ENCODE data around the gene ADARB2.
"Not testable (repeated sequence)": the region's sequence is repeated elsewhere in the genome, so short reads cannot be mapped to it uniquely, and the experiment has no call there.

ADARB2 gene

DNA sequence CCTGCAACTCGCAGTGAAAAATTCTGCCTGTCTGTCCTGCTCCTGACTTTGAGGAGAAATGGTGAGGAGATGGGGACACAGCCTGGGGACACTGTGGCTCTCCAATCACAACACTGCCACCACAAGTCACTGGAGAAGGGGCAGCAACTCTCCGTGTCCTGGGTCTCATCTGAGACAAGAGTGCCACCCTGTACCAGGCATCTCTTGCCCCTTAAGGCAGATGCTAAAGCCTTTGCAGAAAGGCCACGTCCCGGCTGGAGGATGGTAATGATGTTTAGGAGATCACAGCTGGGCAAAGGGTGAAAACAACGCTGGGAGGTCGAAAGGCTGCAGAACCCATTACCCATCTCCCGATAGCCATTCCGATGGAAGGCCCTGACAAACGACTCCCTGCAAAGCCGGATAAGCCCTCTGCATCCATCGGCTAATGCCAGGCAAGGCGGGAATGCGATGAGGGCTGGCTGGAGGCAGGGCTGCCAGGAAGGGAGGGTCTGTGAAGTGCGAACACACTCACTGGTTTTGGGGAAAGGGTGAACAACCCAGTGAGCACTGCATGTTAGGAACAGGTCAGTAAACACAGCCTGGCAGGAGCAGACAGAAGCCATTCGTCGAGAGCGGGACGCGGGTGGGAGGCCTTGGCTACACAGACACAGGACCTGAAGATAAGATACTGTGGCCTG, 190.8 kb downstream of the ADARB2 start:
- DNase-seq (ENCODE audit: low read depth) = no peak

DNA sequence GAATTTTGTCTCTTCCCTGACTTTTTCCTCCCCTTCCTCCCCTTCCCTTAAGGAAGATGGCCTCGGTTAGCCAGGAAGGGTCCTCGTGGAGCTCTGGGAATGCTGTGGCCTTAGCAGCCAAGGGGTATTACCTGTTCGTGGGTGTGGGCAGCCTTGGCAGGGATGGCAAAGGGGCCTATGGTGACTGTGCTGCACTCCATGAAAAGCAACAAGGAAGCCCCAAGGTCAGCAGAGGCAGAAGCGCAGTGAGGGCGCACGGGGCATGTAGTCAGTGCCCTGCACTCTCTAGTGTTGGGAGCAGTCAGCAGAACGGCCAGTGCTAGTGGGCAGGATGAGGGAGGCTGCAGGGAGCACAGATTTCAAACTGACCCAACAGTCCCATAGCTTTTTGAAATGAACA, 191.8 kb downstream of the ADARB2 start:
- DNase-seq (ENCODE audit: low read depth) = no peak

DNA sequence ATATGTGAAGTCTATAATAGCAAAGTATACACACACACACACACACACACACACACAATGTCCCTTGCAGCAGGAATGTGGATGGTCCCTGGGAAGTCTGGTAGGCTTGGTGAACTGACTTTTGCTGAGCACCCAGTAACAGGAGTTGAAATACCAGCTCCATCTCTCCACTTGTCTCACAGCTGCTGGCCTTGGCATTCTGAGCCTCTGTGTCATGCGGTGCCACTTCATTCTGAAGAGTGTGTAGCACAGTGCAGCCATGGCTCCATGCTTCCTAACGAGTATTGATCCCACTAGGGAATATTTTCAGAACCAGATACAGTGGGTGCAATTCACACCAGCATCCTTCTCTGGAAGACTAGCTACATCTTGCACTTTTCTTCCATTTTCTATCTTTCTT, 192.4 kb downstream of the ADARB2 start:
- DNase-seq (ENCODE audit: low read depth) = no peak

DNA sequence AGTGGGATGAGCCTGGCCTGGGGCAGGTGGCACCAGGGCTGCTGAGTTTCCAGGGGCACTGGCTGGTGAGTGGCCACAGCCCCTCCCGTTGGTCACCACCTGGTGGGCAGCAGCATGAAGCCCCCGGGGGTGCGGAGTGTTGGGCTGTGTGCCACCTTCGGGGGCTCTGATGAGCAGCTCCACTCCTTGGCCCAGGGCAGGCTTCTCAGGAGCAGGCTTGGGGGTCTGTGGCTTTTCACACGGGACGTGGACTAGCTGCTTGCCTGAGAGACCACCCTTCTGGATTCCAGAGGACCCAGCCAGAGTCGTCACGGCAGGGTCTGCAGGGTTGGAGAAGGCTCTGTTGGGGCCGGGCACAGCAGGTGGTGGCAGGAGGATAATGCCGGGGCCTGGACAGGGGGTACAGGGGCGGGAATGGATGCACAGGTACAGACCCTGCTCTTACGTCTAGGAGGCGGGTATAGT, 193.1 kb downstream of the ADARB2 start:
- DNase-seq (ENCODE audit: low read depth) = no peak

DNA sequence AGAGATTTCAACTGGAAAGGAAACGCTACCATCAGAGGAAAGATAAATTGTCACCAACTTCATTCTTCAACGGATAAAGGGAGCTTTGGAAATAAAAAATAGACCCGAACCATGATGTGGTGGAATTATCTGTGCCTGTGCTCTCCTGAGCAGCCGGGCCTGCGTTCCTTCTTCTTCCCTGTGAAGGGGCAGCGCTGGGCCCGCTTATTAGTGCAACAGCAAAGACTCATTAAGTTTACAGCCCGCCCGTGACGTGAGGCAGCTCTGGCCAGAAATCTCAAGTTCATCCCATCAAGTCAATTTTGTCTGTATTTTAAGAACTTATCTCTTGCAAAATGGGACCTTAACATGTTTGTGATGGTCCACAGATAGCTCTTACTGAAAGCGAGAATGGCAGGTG, 193.7 kb downstream of the ADARB2 start:
- DNase-seq (ENCODE audit: low read depth) = no peak

DNA sequence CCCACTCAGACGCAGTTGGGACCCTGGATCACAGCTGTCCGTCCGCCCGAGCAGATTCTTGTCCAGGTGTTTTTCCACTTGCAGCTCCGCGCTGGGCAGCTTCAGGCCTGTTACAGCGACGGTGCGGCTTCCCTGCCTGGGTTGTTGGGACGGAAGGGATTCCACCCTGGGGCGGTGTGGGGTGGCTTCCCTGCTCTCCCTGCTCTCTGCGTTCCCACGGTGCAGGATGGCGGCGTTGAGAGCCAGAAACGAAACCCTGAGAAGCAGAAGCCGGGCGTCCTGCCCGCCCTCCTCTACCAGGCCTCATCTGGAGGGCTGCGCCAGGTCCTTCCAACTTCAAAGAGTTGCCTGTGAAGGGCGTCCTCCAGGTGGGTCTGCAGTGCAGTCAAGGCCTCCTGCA, 194.4 kb downstream of the ADARB2 start:
- no peak for DNase-seq (ENCODE audit: low read depth)

DNA sequence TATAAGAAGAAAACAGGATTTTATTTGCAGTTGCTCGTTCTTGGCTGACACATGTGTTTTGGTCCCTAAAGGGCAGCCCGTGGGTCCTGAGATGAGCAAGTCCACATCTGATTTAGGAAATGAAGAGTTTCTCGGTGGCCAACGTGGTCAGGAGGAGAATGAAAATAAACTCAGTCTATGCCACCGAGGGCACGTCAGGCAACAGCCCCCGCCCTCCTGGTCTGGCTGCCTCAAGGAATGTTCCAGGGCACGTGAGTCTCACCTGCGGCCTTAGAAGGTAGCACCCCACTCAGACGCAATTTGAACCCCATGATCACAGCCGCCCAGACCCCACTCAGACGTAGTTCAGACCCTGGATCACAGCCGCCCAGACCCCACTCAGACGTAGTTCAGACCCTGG, 197.2 kb downstream of the ADARB2 start:
- no peak for DNase-seq (ENCODE audit: low read depth)

DNA sequence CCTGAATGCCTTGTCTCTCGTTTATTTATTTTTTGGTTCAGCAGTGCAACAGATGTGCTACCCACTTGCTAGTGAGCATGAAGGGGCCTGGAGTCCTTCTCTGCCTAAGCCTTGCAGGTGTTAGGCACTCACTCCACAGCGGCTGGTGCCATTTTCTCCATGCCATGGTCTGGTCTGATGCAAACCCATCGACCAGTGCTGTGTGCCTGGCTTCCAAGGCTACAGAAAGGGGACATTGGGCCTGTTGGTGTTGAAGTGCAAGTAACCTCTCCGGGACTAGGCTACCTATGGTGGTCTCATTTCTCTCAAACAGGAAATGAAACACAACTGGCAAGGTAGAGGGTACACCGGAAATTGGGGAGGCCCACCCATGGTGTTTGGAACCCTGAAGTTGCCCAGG, 198.1 kb downstream of the ADARB2 start:
- no peak for DNase-seq (ENCODE audit: low read depth)

DNA sequence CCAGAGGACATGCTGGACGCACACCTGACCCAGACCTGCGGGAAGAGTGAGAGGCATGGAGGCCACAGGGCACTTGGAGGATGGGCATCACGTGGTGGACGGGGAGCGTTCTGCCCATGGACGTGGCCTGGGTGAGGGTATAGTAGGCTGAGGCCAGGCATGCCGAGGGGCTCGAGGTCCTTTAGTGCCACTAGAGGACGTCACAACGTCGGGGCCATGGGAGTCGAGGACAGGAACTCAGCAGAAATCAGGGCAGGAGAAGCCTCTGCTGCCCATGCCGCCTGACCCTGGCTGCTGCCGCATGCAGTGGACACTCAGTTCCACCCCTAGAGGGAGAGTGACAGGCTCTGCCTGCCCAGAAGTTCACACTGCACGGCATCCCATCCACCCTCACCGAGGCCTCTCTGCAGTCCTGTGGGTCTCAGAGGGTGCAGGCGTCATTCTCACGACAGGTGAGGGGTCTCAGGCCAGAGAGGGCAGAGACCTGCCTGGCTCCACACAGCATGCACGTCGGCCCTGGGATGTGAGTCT, 198.7 kb downstream of the ADARB2 start:
- no peak for DNase-seq (ENCODE audit: low read depth)

DNA sequence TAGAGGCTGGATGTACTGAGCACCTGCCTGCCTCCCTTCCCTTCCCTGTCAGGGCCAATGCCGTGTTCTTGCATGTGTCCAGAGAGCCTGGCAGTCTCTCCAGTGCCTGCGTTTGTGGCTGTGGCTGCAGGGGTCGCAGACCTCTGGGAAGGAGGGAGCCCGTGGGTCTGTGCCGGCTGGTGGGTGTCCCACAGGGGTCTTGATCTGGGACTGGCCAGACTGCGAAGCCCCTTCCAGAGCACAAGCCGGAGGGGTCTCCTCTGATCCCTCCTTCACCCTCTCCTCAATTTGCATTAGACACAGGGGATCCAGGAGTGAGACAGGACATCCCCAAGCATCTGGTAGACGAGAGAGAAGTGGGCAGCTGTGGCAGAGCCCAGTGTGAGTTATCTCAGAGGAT, 199.2 kb downstream of the ADARB2 start:
- DNase-seq (ENCODE audit: low read depth) = no peak

DNA sequence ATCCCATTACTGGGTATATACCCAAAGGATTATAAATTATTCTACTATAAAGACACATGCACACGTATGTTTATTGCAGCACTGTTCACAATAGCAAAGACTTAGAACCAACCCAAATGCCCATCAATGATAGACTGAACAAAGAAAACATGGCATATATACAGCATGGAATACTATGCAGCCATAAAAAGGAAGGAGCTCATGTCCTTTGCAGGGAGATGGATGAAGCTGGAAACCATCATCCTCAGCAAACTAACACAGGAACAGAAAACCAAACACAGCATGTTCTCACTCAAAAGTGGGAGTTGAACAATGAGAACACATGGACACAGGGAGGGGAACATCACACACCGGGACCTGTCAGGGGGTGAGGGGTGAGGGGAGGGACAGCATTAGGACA, 199.9 kb downstream of the ADARB2 start:
- DNase-seq (ENCODE audit: low read depth) = not testable (repeated sequence)

DNA sequence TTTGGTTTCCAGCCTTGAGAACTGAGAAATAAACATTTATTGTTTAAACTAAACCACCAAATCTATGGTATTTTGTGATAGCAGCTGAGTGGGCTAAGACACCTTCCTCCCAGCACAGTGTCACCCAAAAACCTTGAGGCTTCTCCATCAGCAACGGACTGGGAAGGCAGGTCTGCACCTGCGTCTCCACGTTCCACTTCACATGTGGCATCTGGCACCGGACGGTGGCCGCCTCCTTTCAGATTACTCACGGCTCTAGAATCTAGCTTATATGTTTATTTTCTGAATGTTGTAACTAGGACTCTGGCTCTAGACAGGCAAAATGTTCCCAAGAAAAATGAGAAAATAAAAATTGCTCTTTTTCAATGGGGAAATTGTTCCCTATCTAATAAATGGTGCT, 201.0 kb downstream of the ADARB2 start:
- DNase-seq (ENCODE audit: low read depth) = no peak

DNA sequence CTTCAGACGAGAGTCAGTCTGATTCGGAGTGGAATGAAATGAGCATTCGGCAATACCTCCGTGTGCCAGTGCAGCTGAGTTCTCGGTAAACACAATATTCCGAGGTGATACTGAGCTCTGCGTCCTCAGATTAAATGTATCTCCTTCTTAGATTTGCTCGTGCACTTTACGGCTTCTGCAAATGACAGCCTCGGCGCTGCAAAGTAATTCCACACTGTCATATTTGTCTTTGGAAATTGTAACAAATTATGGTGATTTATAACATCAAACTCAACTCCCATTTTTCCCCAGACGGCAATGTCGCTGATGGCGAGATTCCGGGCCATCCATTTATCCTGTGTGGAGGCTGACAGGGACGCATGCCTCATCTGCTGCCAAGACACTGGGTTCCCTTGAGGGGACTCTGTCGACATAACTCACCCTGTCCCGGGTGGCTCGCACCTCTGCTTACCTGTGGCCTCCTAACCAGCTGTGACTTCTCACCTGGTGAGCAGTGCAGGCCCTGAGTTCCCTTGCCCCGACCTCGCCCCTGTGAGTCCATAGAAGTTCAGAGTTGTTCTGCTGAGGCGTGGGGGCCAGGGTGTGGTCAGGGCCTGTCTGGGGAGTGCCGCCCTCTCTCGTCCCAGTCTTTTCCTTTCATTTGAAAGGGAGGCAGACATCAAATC, 201.9 kb downstream of the ADARB2 start:
- no peak for DNase-seq (ENCODE audit: low read depth)

DNA sequence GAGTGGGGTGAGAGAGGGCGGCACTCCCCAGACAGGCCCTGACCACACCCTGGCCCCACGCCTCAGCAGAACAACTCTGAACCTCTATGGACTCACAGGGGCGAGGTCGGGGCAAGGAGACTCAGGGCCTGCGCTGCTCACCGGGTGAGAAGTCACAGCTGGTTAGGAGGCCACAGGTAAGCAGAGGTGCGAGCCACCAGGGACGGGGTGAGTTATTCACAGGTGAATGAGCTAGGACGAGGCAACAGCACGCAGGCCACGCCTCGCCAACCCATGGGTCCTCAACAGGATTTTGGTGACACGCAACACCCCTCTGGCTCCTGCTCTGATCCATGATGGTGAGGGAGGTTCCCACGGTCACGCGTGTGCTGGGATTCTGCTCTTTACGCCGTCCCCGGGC, 202.5 kb downstream of the ADARB2 start:
- no peak for DNase-seq (ENCODE audit: low read depth)

DNA sequence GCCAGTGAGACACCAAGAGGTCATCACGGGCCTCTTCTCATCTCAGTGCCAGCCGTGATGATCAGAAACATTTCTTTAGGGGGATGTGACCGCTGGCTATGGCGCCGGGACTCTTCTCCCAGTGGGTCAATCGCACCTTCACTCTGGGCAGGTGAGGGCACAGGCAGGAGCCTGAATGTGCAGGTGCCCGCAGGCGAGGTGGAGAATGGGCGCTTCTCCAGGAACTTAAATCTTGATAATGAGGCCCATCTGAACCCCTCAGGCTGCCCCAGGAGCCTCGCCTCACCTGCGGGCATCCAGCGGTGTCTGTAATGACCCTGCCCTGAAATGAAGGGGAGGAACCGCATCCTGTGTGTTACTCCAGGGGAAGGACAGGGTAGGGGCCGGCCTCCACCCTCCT, 204.7 kb downstream of the ADARB2 start:
- DNase-seq (ENCODE audit: low read depth) = no peak

DNA sequence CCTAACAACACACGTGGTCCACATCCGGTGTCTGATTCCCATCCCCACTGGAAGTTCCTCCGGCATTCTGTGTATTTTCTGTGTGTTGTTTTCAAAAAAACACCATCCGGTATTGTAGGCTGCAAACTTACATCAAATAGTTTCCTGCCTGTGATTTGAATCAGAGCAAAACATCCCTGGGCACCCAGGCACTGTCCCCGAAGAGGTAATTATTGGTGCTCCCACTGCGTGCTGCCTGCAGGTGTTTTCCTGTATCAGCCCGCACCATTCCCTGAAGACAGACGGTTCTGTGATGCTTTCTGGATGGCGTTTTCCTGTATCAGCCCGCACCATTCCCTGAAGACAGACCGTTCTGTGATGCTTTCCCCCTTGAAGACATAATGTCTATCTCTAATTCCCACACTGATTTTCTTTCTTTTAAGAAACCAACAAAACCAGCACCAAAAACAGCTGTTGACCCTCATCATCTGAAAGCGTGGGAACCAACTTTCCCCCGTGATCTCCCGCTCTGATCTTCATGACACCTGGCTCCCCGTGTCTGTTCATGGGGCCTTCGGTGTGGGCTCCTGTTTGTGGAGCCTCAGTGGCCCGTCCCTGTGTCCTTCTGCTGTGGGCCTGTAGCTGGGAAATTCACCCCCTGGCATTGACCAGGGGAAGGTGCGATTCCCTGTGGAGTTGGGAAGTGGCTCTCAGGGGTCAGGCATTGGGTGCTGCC, 205.3 kb downstream of the ADARB2 start:
- DNase-seq (ENCODE audit: low read depth) = no peak

DNA sequence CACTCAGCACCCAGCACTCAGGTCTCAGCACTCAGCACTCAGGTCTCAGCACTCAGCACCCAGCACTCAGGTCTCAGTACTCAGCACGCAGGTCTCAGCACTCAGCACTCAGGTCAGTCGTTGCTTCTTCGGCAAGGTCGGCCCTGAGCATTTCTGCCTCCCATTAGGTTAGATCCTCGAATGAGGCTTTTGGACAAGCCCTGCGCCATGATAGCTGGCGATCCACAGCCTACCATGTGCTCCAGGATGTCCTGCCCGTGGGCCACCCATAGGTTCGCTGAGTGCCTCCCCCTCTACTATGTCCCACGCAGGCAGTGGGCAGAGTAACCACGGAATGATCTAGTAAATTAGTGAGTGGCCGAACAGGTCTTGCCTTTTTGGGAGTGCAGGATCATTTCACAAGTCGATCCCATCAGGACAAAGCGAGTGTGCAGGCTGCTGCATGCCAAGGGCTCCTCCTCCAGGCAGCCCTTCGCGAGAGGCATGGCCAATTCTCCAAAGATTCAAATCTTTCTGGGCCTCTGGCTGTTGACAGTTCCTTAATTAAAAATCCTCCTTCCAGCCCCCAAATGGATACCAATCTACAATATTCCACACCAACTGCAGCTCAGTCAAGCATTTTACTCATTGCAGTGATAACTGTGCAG, 206.3 kb downstream of the ADARB2 start:
- DNase-seq (ENCODE audit: low read depth) = no peak

DNA sequence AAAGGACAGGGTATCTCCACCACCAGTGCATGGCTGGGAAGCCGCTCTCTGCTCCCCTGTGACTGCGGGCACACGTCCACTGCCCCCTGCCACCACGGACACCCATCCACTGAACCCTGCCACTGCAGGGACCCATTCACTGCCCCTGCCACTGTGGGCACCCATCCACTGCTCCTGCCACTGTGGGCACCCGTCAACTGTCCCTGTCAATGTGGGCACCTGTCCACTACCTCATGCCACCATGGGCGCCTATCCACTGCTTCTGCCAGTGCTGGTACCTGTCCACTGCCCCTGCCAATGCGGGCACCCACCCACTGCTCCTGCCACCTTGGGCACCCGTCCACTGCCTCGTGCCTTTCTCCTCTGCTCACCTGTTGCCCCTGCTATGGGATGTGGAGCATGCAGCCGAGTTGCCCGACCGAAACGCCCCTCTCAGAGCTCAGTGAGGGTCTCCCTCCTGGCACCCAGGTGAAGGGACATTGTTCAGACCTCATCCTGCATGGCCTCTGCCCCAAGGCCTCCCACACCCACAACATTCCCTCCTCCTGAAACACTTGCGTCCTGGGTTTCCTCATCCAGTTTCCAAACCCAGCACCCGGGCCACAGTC, 207.4 kb downstream of the ADARB2 start:
- no peak for DNase-seq (ENCODE audit: low read depth)

DNA sequence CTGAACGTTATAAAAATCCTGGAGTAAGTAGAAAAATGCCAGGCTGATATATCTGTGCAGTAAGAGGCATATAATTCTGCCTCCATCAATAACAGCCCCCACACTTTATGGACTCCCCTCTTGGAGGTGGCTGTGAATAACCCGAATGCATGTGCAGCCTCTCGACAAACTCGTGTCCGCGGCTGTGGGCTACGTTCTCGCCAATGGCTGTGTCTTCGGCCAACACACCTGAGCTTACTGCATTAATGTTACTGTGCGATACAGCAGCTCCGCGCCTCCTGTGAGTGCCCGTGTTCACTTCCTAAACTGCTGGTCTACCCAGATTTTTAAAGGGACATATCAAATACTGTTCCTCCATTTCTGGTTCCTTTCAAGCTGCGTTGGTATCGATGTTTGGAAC, 209.4 kb downstream of the ADARB2 start:
- DNase-seq (ENCODE audit: low read depth) = no peak

DNA sequence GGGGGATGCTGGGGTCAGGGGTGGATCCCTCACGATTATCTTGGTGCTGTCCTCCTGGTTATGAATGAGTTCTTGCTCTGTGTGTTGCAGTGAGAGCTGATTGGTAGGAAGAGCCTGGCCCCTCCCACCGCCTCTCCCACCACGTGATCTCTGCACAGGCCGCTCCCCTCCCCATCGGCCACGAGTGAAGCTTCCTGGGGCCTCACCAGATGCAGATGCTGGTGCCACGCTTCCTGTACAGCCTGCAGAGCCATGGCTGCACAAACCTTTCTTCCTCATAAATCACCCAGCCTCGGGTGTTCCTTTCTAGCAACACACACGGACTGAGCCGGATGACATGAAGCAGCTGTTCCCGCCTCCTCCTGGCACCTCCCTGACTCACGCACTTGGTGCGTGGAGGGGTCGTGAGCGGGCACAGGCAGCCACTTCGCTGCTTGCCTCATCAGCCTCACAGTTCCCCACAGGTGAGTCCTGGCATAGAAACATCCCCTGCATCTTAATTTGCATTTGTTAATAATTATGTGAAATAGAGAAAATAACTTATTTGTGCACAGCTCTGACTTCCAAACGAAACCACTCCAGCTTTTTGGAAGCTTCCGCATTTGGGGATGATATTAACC, 210.8 kb downstream of the ADARB2 start:
- DNase-seq (ENCODE audit: low read depth) = no peak

DNA sequence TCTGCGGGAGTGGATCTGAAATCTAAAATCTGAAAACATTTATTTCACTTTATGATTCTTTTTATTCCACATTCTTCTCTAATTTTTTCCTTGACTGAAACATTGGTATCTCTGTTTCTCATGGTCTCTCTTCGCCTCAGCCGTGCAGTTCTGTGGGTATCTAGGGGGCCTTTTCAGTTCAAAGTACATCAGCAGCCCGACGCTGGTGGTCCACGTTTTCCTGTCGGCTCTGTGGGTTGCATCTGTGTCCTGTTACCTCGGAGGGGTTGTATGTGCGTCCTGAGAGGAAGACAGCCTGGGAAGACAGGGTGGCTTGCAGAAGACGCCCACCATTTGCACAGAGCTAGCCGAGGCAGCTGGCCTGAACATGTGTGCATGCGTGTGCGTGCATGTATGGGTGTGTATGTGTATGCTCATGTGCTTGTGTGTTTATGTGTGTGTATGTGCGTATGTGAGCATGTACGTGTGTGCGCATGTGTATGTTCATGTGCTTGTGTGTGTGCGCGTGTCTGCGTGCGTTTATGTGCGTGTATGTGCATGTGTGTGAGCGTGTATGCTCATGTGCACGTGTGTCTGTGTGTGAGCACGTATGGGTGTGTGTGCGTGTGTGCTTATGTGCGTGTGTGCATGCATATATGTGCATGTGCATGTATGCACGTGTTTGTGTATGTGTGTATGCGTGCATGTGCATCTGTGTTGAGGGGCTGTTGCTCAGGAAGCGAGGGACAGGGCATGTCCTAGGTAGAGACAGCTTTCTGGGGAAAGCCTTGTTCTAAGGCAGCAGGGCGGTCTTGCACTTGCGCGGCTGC, 211.8 kb downstream of the ADARB2 start:
- no peak for DNase-seq (ENCODE audit: low read depth)
